Femur (tissue), 1 donor: ENCODE results near the gene SERPINB8.

Experiments
- DNase-seq: peaks from one replicate; pipeline ENCODE4 v3.0.0-alpha.2; 2017

SERPINB8 gene

DNA sequence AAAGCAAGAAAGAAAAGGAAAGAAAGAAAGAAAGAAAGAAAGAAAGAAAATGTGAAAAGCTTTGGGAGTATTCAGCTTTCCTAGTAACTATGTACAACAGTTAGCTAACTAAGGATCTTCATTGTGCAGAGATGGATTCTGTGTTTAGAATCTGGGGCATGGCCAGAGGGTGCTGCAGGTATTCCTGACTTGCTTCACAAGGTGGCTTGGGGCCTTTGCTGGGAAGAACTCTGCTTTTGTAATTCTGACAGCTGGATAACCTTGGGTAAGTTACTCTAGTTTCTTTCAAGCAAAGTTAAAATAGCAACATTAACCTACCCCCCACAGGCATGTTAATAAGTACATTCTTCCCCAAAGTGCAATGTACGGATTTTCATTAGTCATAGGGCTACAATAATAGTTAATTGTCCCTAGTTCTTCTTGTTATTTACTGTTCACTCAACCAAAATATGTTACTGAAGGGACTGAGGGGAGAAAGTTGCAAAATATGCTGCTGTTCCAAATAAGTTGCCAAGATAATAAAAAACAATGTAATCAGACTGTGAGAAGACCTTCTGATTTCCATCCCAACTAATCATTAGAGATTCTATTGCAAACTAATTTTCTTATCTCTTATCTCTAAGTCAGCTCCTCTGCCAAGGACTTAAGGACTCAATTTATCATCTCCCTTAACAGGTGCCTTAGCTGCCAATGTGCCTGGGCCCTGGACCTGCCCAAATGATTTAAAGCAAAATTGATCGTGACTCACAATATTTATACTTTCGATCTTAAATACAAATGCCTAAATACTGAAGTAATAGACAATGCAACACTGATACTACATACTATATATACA is 50.3 kb downstream of the SERPINB8 start:
- no peak for DNase-seq

DNA sequence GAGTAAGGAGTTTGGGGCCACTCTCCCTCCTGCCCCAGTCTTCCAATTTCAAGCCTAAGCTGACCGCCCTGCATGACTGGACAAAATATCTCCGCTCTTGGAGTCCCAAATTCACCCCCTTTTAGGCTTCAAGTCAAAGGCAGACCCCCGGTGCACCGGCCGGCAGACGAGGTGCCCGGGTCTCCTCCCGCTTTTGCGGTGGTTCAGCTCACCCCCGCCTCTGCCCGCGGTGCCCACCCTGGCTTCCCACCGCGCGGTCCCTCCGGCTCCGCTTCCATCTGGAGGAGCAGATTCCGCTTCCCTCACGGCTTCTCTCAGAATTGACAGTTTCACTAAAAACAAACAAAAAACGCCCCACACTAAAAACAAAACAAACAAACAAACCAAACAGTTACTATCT is 56.5 kb downstream of the SERPINB8 start:
- no peak for DNase-seq

DNA sequence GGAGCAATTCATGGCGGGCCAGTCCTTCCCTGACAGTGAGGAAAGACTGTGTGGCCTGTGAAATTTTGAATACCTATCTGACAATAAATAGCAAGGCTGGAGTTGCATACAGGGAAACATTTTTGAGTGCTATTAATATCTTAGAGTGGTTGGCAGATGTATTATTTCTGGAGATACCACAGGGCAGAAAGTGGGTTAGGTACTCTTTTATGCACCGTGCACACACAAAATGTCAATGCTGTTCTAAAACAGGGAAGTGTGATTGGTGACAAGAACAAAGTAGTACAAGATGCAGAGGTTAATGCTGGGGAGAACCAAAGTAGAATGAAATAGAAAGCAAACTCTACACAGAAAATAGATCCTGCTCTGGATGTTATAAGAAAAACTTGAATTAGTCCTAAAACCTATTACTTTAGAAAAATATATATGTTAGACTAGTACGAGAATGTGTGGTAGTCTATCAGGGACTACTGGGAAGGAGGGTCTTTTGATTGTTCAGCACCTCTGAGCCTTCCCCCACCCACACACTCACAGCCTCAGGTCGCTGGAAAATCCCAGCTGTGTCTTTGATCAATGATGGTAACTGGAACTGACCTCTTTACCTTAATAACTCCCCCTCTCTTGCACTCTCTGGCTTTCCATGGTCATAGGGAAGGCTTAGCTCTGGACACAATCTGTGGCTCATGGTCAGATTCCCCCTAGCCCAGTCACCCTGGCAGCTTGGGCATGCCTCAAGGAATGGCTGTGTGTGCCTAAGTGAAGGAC is 58.2 kb downstream of the SERPINB8 start:
- DNase-seq = no peak

DNA sequence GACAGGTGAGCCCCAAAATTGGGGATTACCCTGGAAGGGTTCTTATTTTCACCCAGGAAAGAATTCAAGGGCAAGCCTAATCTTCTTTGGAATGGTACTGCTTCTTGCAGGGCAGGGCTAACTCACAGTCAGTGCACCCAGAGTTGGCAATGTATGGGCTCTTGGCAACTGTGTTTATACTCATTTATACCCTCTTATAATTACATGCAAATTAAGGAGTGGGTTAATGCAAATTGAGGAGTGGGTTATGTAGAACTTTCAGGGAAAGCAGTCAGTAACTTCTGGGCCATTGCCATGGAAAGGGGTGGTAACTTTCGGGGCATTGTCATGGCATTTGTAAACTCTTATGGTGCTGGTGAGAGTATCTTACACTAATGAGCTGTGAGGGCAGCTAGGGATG is 59.2 kb downstream of the SERPINB8 start:
- no peak for DNase-seq

DNA sequence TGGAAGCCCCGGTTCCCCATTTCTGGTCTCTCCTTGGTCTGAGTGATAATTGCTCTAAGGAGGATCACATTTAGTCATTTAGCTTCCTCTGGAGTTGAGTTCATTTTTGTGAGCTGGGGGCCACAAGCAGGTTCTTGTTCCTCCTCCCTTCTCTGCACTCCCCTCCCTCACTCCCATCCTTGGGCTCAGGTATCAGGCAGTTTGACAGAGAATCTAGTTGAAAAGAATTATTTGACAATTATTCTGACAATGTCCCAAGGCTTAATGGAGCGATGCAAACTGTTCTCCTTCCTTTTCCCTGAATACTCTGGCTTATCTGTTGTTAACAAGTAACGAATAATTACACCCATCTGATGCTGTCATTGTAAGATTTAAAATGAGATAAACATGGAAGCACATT is 61.5 kb downstream of the SERPINB8 start:
- DNase-seq = no peak

DNA sequence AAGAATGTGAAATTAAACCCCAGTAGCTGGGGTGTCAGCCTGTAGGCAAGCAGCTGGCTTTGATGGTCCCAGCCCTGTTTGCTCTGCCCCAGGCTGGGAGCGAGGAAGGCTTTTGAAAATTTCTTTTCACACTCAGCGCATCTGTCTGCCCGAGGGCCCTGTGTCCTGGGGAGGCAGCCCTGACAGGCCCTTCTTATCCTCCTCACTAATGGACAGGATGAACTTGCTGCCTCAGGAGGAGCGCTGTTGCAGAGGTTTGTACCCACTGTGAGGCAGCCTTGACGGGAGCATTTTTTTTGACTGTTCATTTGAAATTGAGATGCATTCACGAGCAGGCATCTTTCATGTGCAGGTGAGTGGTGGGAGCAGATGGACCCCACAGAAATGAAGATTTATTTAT is 62.4 kb downstream of the SERPINB8 start:
- DNase-seq = no peak

DNA sequence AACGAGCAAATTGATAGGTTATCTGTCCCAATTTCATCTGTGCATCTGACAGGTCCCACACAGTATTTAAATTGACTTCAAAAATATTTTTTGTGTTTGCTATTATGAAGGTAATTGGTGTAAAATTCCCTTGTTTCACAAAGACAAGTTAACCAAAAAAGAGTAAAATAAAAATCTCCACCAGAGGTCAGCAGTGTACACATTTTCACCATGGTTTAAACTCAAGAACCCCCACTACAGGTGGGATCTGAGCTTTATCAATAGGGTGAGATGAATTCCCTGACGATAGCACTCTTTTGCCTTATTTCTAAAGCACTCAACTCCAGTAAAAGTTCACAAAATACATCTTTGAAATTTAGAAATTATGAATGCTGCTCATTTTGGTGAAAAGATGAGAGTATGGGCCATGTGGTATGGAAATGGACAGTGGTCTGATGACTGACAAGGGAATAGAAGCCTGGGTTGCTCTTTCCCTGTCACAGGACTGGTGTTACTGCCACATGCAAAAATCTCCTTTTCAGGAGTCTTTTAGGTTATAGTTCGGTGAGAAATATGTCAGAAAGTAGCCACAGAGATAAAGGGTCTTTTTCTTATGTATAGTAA is 68.0 kb downstream of the SERPINB8 start:
- DNase-seq = no peak
